OCI-LY3 (cell line): ENCODE measurements around the gene ACBD6.

Experiments
- H2AFZ ChIP-seq: fragments of 200-600, 300-600 bp; shearing (Covaris generic); 2 replicates; pipeline ENCODE4 v1.6.0; 2014; ENCODE audit warnings: antibody characterized with exemption, low read depth, low read length
- H3K27ac ChIP-seq: fragments of 200-600, 300-600 bp; sonication (generic); 2 replicates; pipeline ENCODE4 v1.5.1; 2014; ENCODE audit warnings: mild to moderate bottlenecking, low read length, moderate library complexity, mixed read lengths
- H3K27me3 ChIP-seq: fragments of 200-600, 300-600 bp; sonication (generic); 2 replicates; pipeline ENCODE4 v1.6.1; 2014; ENCODE audit warnings: low read depth, low read length, mixed read lengths
- H3K36me3 ChIP-seq: fragments of 200-600, 300-600 bp; sonication (generic); replicated peaks from 2 replicates; pipeline ENCODE3; 2014; ENCODE audit warnings: low read depth, low read length, mixed read lengths
- H3K4me1 ChIP-seq: fragments of 300-600, 200-600 bp; sonication (generic); 2 replicates; pipeline ENCODE4 v1.6.1; 2014; ENCODE audit warnings: low read length, mixed read lengths
- H3K4me2 ChIP-seq: fragments of 200-600, 300-600 bp; sonication (generic); 2 replicates; pipeline ENCODE4 v1.6.1; 2014; ENCODE audit warnings: low read length, mixed read lengths
- H3K4me3 ChIP-seq: fragments of 300-600, 200-600 bp; sonication (generic); 2 replicates; pipeline ENCODE4 v1.5.1; 2014; ENCODE audit warnings: antibody characterized with exemption, mild to moderate bottlenecking, low read length, moderate library complexity
- H3K79me2 ChIP-seq: fragments of 300-600, 200-600 bp; shearing (Covaris generic); 2 replicates; pipeline ENCODE4 v1.6.1; 2014; ENCODE audit warnings: mild to moderate bottlenecking, low read length, mixed read lengths
- H3K9ac ChIP-seq: fragments of 300-600, 200-600 bp; shearing (Covaris generic); 2 replicates; pipeline ENCODE4 v1.6.0; 2014; ENCODE audit warnings: mild to moderate bottlenecking, low read length, moderate library complexity
- H3K9me3 ChIP-seq: fragments of 200-600, 300-600 bp; shearing (Covaris generic); 2 replicates; pipeline ENCODE4 v1.6.1; 2014; ENCODE audit warnings: low read length, mixed read lengths; ENCODE audit not compliant: insufficient read depth
- H4K20me1 ChIP-seq: fragments of 200-600, 300-600 bp; sonication (generic); 2 replicates; pipeline ENCODE4 v1.6.1; 2016; ENCODE audit warnings: low read length, mixed read lengths; ENCODE audit not compliant: insufficient read depth
- EZH2phosphoT487 ChIP-seq: fragments of 200-600 bp; shearing (Covaris generic); IDR thresholded peaks from 2 replicates; pipeline ENCODE4 v1.6.1; 2018; ENCODE audit warnings: antibody characterized with exemption, mixed run types, low read depth
- TF ChIP-seq, protein P1 (sequence below): fragments of 200-600, 300-600 bp; sonication (generic); IDR thresholded peaks from 2 replicates; pipeline ENCODE4 v1.5.1; 2014; ENCODE audit warnings: antibody characterized with exemption, low read length, low read depth

The ACBD6 gene

DNA sequence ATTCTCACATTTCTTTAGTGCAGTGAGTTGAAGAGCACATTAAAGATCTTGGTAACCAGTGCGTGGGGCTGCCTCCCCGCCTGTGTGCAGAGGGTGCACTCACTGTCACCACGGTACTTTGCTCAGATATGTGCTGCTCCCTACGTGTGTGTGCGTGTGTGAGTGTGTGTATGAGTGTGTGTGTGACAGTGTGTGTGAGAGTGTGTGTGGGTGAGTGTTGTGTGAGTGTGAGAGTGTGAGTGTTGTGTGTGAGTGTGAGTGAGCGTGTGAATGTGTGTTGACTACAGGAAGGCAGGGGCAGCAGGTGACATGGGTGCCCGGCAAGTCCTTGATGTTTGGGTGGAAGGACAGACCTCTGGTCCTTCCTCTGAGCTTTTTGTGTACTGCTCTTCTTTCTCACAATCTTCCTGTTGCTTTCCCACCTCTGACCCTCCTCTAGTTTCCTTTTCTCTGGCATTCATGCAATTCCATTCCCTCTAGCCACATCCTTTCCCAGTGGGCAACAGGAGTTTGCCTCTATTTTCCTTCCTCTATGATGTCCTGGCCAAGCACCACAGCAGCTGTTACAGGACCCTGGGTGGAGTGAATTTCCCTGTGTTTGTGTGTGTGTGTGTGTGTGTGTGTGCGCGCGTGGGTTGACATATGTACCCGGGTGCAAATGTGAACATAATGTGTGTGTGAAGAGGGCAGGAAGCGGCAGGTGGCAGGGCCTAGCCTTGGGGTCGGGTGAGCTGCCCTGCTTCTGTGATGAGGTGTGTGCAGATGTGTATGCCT is 252.5 kb downstream of the ACBD6 start:
- Histone ChIP-seq H3K4me1 (peaks cover 4% of the 10 kb centered on the region), H3K27me3 (no peaks in the 10 kb centered on the region), H4K20me1 (no peaks in the 10 kb centered on the region), H3K36me3 (no peaks in the 10 kb centered on the region), H2AFZ (no peak overlapping the region), H3K9ac (no peak overlapping the region), H3K9me3 (no peaks in the 10 kb centered on the region), H3K79me2 (no peaks in the 10 kb centered on the region), H3K4me3 (no peak overlapping the region), H3K4me2 (no peak overlapping the region), H3K27ac (no peak overlapping the region)
- TF ChIP-seq EZH2phosphoT487, result no peak
- TF ChIP-seq, protein P1, sequence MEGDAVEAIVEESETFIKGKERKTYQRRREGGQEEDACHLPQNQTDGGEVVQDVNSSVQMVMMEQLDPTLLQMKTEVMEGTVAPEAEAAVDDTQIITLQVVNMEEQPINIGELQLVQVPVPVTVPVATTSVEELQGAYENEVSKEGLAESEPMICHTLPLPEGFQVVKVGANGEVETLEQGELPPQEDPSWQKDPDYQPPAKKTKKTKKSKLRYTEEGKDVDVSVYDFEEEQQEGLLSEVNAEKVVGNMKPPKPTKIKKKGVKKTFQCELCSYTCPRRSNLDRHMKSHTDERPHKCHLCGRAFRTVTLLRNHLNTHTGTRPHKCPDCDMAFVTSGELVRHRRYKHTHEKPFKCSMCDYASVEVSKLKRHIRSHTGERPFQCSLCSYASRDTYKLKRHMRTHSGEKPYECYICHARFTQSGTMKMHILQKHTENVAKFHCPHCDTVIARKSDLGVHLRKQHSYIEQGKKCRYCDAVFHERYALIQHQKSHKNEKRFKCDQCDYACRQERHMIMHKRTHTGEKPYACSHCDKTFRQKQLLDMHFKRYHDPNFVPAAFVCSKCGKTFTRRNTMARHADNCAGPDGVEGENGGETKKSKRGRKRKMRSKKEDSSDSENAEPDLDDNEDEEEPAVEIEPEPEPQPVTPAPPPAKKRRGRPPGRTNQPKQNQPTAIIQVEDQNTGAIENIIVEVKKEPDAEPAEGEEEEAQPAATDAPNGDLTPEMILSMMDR, result no peak

DNA sequence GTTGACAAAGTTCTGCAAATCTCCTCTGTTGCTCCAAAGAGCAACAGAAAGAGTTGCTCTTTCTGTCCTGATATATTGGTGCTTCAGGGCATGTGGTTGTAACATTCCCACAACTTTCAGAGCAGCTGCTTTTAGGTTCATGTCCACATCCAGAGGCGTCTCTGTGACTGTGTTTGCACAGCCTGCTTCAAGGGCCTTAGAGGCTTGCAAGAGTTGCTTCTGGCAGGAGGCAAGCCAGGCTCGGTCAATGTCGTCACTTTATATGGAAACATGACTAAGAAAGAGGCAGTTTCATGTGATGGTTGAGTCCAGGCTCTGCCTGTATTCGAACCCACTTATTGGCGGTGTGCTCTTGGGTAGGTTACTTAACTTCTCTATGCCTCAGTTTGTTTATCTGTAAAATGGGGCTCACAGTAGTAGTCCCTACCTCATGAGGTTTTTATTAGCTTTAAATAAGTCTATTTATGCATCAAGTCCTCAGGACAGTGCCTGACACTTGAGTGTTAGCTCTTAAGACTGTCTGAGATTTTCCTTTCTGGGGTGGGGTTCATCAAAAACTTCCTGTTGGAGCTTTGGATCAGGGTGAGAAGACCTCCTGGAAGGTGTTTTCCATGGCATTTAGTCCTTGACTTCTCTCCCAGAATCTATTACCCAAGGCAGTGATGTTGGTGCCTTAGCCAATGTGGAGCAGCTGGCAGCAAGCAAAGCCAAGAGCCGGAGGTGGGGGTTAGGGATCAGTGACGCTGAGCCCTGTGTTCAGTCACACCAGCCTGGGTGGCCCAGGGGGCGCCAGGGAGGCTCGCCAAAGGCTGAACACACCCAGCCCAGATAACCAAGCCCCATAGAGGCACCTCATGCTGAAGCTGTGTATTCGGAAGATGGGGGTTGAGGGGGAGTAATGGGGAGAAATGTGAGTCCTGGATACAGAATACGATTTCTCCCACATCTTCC is 253.4 kb downstream of the ACBD6 start:
- H3K4me1 ChIP-seq, result peaks cover 4% of the 10 kb centered on the region
- H3K27ac ChIP-seq, result no peak overlapping the region
- H3K9me3 ChIP-seq, result no peaks in the 10 kb centered on the region
- H2AFZ ChIP-seq, result no peak overlapping the region
- no peak overlapping the region for H3K9ac ChIP-seq
- no peaks in the 10 kb centered on the region for H4K20me1 ChIP-seq
- no peak overlapping the region for H3K4me2 ChIP-seq
- H3K27me3 ChIP-seq, result no peaks in the 10 kb centered on the region
- H3K79me2 ChIP-seq, result no peaks in the 10 kb centered on the region
- no peak for TF ChIP-seq EZH2phosphoT487
- TF ChIP-seq, protein P1, result peak; percentile 33
- no peaks in the 10 kb centered on the region for H3K36me3 ChIP-seq
- H3K4me3 ChIP-seq, result no peak overlapping the region

DNA sequence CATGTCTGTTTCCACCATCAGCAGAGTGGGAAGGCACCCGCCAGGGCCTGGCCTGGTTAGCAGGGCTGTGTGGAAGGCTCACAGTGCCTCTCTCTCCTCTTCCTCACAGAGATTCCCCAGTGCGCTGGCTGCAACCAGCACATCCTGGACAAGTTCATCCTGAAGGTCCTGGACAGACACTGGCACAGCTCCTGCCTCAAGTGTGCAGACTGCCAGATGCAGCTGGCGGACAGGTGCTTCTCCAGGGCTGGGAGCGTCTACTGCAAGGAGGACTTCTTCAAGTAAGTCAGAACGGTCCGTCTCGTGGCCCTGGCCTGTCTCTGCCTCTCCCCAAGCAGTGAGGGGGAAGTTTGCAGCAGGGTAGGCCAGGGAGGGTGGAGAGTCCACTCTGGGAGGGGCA is 254.2 kb downstream of the ACBD6 start:
- H4K20me1 ChIP-seq, result no peaks in the 10 kb centered on the region
- no peak overlapping the region for H2AFZ ChIP-seq
- no peaks in the 10 kb centered on the region for H3K9me3 ChIP-seq
- no peaks in the 10 kb centered on the region for H3K27me3 ChIP-seq
- no peak overlapping the region for H3K9ac ChIP-seq
- TF ChIP-seq, protein P1, result no peak
- TF ChIP-seq EZH2phosphoT487, result no peak
- H3K79me2 ChIP-seq, result no peaks in the 10 kb centered on the region
- H3K4me1 ChIP-seq, result peaks cover 4% of the 10 kb centered on the region
- no peak overlapping the region for H3K27ac ChIP-seq
- H3K36me3 ChIP-seq, result no peaks in the 10 kb centered on the region
- no peak overlapping the region for H3K4me3 ChIP-seq
- no peak overlapping the region for H3K4me2 ChIP-seq

DNA sequence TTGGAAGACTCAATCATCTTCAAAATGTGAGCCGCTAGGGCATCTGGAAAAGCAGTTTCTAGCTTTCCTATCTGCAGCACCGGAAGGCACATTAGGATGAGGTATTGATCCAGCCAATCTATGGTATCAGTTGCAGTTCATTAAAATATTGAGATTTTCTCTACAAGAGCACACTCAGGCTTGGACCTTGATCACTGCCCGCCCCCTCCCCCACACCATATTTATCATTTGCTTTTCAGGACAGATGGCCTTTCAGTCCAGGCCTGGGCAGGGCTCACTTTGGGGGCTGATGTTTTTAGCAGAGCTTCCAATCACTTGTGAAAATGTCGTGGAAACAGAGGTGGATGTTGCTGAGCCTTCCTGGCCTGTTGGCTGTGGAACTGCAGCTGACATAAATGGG is 254.8 kb downstream of the ACBD6 start:
- peaks cover 4% of the 10 kb centered on the region for H3K4me1 ChIP-seq
- H3K36me3 ChIP-seq, result no peaks in the 10 kb centered on the region
- TF ChIP-seq, protein P1, result no peak
- TF ChIP-seq EZH2phosphoT487, result no peak
- no peaks in the 10 kb centered on the region for H3K27me3 ChIP-seq
- H3K4me2 ChIP-seq, result no peak overlapping the region
- no peak overlapping the region for H3K27ac ChIP-seq
- H3K4me3 ChIP-seq, result no peak overlapping the region
- H2AFZ ChIP-seq, result no peak overlapping the region
- H3K9me3 ChIP-seq, result no peaks in the 10 kb centered on the region
- H3K9ac ChIP-seq, result no peak overlapping the region
- no peaks in the 10 kb centered on the region for H4K20me1 ChIP-seq
- H3K79me2 ChIP-seq, result no peaks in the 10 kb centered on the region
